HepG2 (cell line): ENCODE data around the gene MARCHF2. TPM values are rescaled to one million over a fixed set of nuclear protein-coding genes. Genes with fewer than 3 reads are reported as not detected.

Experiments used
- ATAC-seq: fragments of 200-7000 bp; cut with Tn5 transposase; 3 replicates; pipeline ENCODE4 v1.9.1; 2020; ENCODE audit warnings: mild to moderate bottlenecking, moderate library complexity
- BruUV-seq: library from RNA; stranded (reverse); fragments of 400-500 nt; replicated peaks from 2 replicates; lab custom pipeline; 2021; lab: Mats Ljungman, UMichigan
- CTCF ChIA-PET: fragments of 300-600 bp; formaldehyde crosslinking; extraction: SDS; loops from one replicate; lab custom pipeline; 2021; ENCODE audit warnings: low total read pairs, inconsistent platforms, low intra/inter-chr PET ratio; lab: Yijun Ruan, JAX
- POLR2A ChIA-PET: fragments of 350-600 bp; sonication (Branson Sonifier 250); formaldehyde crosslinking; loops from one replicate; lab custom pipeline; 2020; ENCODE audit warnings: antibody characterized with exemption, inconsistent platforms; lab: Yijun Ruan, JAX
- DNase-seq: peaks from one replicate; pipeline ENCODE4 v3.0.0-alpha.2; 2015; ENCODE audit warnings: low spot score
- FAIRE-seq: peaks from 3 replicates; lab custom pipeline; 2011; peaks lifted over from hg19 to GRCh38; lab: Jason Lieb, UNC
- H2AFZ ChIP-seq: one replicate; pipeline ENCODE4 v1.6.1; 2011; ENCODE audit warnings: low read length, inconsistent platforms
- H3K27ac ChIP-seq: fragments of 300-600 bp; 3 replicates; pipeline ENCODE4 v1.8.0; 2011; ENCODE audit warnings: mixed run types, mild to moderate bottlenecking, mixed read lengths, low read length, inconsistent platforms; ENCODE audit not compliant: insufficient read depth; ENCODE audit errors: extremely low read length
- H3K27me3 ChIP-seq, 2 experiments: fragments of 200-600 bp in 1 of 2; 2 replicates in 1 of 2; 3 replicates in 1 of 2; pipeline versions ENCODE4 v1.6.0 to v1.8.0; 2011; ENCODE audit warnings: low read length in 2 of 2, mild to moderate bottlenecking in 2 of 2, moderate library complexity in 2 of 2, inconsistent platforms in 1 of 2; ENCODE audit not compliant: insufficient read depth in 2 of 2, control insufficient read depth in 1 of 2
- H3K36me3 ChIP-seq, 2 experiments: fragments of 200-600 bp in 1 of 2; replicated peaks in 1 of 2; 2 replicates in 1 of 2; 3 replicates in 1 of 2; pipeline versions ENCODE4 v1.5.1 to v1.8.0; 2011; ENCODE audit warnings: low read length in 2 of 2, inconsistent platforms in 1 of 2; ENCODE audit not compliant: insufficient read depth in 2 of 2, control insufficient read depth in 1 of 2
- H3K4me1 ChIP-seq: 2 replicates; pipeline ENCODE4 v1.5.1; 2012; ENCODE audit warnings: low read length, inconsistent platforms; ENCODE audit not compliant: insufficient read depth
- H3K4me2 ChIP-seq: 2 replicates; pipeline ENCODE4 v1.6.0; 2011; ENCODE audit warnings: low read depth, low read length, inconsistent platforms
- H3K4me3 ChIP-seq, 3 experiments: fragments of 200-600 bp in 1 of 3; sonication (generic), shearing (Covaris generic) in 1 of 3; replicated peaks in 1 of 3; 2 replicates each; pipeline ENCODE4 v1.5.1; 2011 to 2016; ENCODE audit warnings: low read length in 3 of 3, inconsistent platforms in 2 of 3, low read depth in 2 of 3, mild to moderate bottlenecking in 2 of 3, control low read depth in 1 of 3, mixed read lengths in 1 of 3; ENCODE audit not compliant: insufficient read depth in 1 of 3
- H3K79me2 ChIP-seq: one replicate; pipeline ENCODE4 v1.6.1; 2011; ENCODE audit warnings: low read length, inconsistent platforms; ENCODE audit not compliant: insufficient read depth
- H3K9ac ChIP-seq: 2 replicates; pipeline ENCODE4 v1.6.0; 2011; ENCODE audit warnings: mild to moderate bottlenecking, low read depth, low read length, inconsistent platforms; ENCODE audit not compliant: insufficient read depth
- H3K9me3 ChIP-seq: 2 replicates; pipeline ENCODE4 v1.5.1; 2012; ENCODE audit warnings: mild to moderate bottlenecking, low read length
- H4K20me1 ChIP-seq: 2 replicates; pipeline ENCODE4 v1.6.0; 2011; ENCODE audit warnings: inconsistent platforms, mild to moderate bottlenecking, low read length, moderate library complexity; ENCODE audit not compliant: insufficient read depth
- ARNT2 ChIP-seq: sonication (generic); formaldehyde crosslinking; IDR thresholded peaks from 2 replicates; pipeline ENCODE4 v1.8.0; 2022; ENCODE audit warnings: mild to moderate bottlenecking, low read depth, missing genetic modification reagents, moderate library complexity
- CBFB ChIP-seq: sonication (generic); formaldehyde crosslinking; IDR thresholded peaks from 2 replicates; pipeline ENCODE4 v1.4.0; 2020; ENCODE audit warnings: missing genetic modification reagents
- HOMEZ ChIP-seq: IDR thresholded peaks from 2 replicates; pipeline ENCODE4 v1.6.1; 2016; ENCODE audit warnings: low read depth
- PHB2 ChIP-seq: fragments of 450-650 bp; IDR thresholded peaks from 2 replicates; pipeline ENCODE4 v1.6.1; 2018; ENCODE audit not compliant: partially characterized antibody
- RAD21 ChIP-seq: fragments of 450-650 bp; formaldehyde crosslinking; IDR thresholded peaks from 2 replicates; pipeline ENCODE4 v1.5.0; 2020; ENCODE audit warnings: mild to moderate bottlenecking
- SALL2 ChIP-seq: sonication (generic); formaldehyde crosslinking; IDR thresholded peaks from 2 replicates; pipeline ENCODE4 v1.8.1; 2023; ENCODE audit warnings: mild to moderate bottlenecking, missing genetic modification reagents, inconsistent platforms
- SAP130 ChIP-seq: IDR thresholded peaks from 2 replicates; pipeline ENCODE4 v1.6.1; 2016; ENCODE audit warnings: low read depth
- ZBTB38 ChIP-seq: sonication (generic); formaldehyde crosslinking; IDR thresholded peaks from 2 replicates; pipeline ENCODE4 v1.5.1; 2020; ENCODE audit warnings: mild to moderate bottlenecking, missing genetic modification reagents
- ZNF264 ChIP-seq: sonication (generic); formaldehyde crosslinking; IDR thresholded peaks from 2 replicates; pipeline ENCODE4 v1.4.0; 2020; ENCODE audit warnings: missing genetic modification reagents
- ZNF724P ChIP-seq: sonication (generic); formaldehyde crosslinking; IDR thresholded peaks from 2 replicates; pipeline ENCODE4 v1.8.0; 2022; ENCODE audit warnings: missing genetic modification reagents, borderline replicate concordance
- WGBS: methylation state at CpG from one replicate; pipeline ENCODE4 v1.1.6; 2017; ENCODE audit warnings: low lambda C conversion rate; 5-methylcytosine and 5-hydroxymethylcytosine counted together
- in situ Hi-C: cut with HindIII; loops from 2 replicates; pipeline ENCODE4 v1.10.0; 2017; ENCODE audit warnings: low pct_unique_long_range_greater_than_20kb; ENCODE audit not compliant: extremely low pct_ligation_motif_present
- intact Hi-C: fragments of 100-400 bp; cut with micrococcal nuclease; formaldehyde crosslinking; loops from one replicate; pipeline ENCODE4 v1.10.0; 2022; ENCODE audit not compliant: unreplicated experiment
- polyA plus RNA-seq, 8 experiments: library from polyadenylated mRNA; depleted of rRNA in 3 of 8; stranded (reverse) in 7 of 8; unstranded in 1 of 8; fragments of >200 nt; fragmentation: Illumina TruSeq in 4 of 8; extraction: Trizol in 4 of 8; gene quantifications; 2 replicates each; pipeline versions ENCODE4 v1.2.1 to v1.2.3, GENCODE V29; 2011 to 2016; ENCODE audit warnings: low read depth in 4 of 8, missing spikeins in 1 of 8, mixed read lengths in 1 of 8; ENCODE audit not compliant: insufficient read depth in 1 of 8
- total RNA-seq, 5 experiments: library from RNA; depleted of rRNA; stranded (reverse); fragments of >200 nt; fragmentation: Illumina TruSeq; extraction: Trizol; gene quantifications; 2 replicates each; pipeline ENCODE4 v1.2.3, GENCODE V29; 2016; ENCODE audit warnings: low read depth in 1 of 5
- TF ChIP-seq, protein P1 (sequence below): sonication (generic); formaldehyde crosslinking; IDR thresholded peaks from 2 replicates; pipeline ENCODE4 v1.5.1; 2020; ENCODE audit warnings: mild to moderate bottlenecking, missing genetic modification reagents, moderate library complexity
- TF ChIP-seq, protein P2 (sequence below): IDR thresholded peaks from 2 replicates; pipeline ENCODE4 v1.6.1; 2012; ENCODE audit warnings: inconsistent platforms
- TF ChIP-seq, protein P3 (sequence below): sonication (generic); formaldehyde crosslinking; IDR thresholded peaks from 2 replicates; pipeline ENCODE4 v1.5.0; 2020; ENCODE audit warnings: mild to moderate bottlenecking, missing genetic modification reagents, moderate library complexity

Gene MARCHF2
- total and polyA plus RNA-seq, 2 of the 13 experiments (the other 11 are each of a cell fraction or from before 2014, with no cell fraction given), result 12.7 to 13.0 TPM

GRCh38 chr19:8396185-8396562 lies 16.9 kb upstream of the MARCHF2 start (continued):
- TF ChIP-seq ZNF724P (CRISPR knock-in tag) (no peak), ARNT2 (CRISPR knock-in tag) (no peak), HOMEZ (CRISPR knock-in tag) (no peak), PHB2 (no peak)

- ChIA-PET POLR2A (no interaction called here), CTCF (interaction anchor here (1.5 to 2.7 kb wide), 2 partner anchors 42 to 49 kb away, joined by 5 to 35 read pairs; no protein-coding TSS in a partner anchor)
- peak; percentile 23 for FAIRE-seq
- no TSS peak for BruUV-seq
- peak; percentile 35 for DNase-seq
- H3K27me3 ChIP-seq, result no peaks in the 10 kb centered on the region
- H4K20me1 ChIP-seq, result peaks cover 6% of the 10 kb centered on the region
- in situ Hi-C loops, result loop anchor here (5.0 kb wide), 1 partner anchor 44 kb away; no protein-coding TSS in a partner anchor
- peaks cover 55% of the 10 kb centered on the region for H3K4me1 ChIP-seq
- no peak overlapping the region for H2AFZ ChIP-seq
- H3K27ac ChIP-seq, result no peak overlapping the region
- peak; percentile 48 for ATAC-seq
- no peak overlapping the region for H3K4me2 ChIP-seq
- 65% methylated on average over 16 of the region's 22 CpGs for WGBS
- no peak overlapping the region for H3K9ac ChIP-seq
- intact Hi-C loops, result loop anchor here (1.0 kb wide), 1 partner anchor 42 kb away; no protein-coding TSS in a partner anchor
- no peak overlapping the region for H3K4me3 ChIP-seq
- no peaks in the 10 kb centered on the region for H3K9me3 ChIP-seq
- peaks cover 46% of the 10 kb centered on the region for H3K79me2 ChIP-seq
- peaks cover 0 to 7% of the 10 kb centered on the region in 2 experiments; a peak in 1 of 5 replicates for H3K36me3 ChIP-seq
- TF ChIP-seq, protein P1, sequence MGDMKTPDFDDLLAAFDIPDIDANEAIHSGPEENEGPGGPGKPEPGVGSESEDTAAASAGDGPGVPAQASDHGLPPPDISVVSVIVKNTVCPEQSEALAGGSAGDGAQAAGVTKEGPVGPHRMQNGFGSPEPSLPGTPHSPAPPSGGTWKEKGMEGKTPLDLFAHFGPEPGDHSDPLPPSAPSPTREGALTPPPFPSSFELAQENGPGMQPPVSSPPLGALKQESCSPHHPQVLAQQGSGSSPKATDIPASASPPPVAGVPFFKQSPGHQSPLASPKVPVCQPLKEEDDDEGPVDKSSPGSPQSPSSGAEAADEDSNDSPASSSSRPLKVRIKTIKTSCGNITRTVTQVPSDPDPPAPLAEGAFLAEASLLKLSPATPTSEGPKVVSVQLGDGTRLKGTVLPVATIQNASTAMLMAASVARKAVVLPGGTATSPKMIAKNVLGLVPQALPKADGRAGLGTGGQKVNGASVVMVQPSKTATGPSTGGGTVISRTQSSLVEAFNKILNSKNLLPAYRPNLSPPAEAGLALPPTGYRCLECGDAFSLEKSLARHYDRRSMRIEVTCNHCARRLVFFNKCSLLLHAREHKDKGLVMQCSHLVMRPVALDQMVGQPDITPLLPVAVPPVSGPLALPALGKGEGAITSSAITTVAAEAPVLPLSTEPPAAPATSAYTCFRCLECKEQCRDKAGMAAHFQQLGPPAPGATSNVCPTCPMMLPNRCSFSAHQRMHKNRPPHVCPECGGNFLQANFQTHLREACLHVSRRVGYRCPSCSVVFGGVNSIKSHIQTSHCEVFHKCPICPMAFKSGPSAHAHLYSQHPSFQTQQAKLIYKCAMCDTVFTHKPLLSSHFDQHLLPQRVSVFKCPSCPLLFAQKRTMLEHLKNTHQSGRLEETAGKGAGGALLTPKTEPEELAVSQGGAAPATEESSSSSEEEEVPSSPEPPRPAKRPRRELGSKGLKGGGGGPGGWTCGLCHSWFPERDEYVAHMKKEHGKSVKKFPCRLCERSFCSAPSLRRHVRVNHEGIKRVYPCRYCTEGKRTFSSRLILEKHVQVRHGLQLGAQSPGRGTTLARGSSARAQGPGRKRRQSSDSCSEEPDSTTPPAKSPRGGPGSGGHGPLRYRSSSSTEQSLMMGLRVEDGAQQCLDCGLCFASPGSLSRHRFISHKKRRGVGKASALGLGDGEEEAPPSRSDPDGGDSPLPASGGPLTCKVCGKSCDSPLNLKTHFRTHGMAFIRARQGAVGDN (CRISPR knock-in tag), result peak; percentile 64
- 0 out of 2 replicates have a peak, but pooled peaks have one; percentile 51 for TF ChIP-seq SALL2 (CRISPR knock-in tag)
- TF ChIP-seq, protein P2, sequence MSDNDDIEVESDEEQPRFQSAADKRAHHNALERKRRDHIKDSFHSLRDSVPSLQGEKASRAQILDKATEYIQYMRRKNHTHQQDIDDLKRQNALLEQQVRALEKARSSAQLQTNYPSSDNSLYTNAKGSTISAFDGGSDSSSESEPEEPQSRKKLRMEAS, result peak; percentile 27; the same call in 1 of the 2 replicates
- no peak for TF ChIP-seq ZNF724P (CRISPR knock-in tag)
- TF ChIP-seq ZBTB38 (CRISPR knock-in tag), result peak; percentile 94
- TF ChIP-seq, protein P3, sequence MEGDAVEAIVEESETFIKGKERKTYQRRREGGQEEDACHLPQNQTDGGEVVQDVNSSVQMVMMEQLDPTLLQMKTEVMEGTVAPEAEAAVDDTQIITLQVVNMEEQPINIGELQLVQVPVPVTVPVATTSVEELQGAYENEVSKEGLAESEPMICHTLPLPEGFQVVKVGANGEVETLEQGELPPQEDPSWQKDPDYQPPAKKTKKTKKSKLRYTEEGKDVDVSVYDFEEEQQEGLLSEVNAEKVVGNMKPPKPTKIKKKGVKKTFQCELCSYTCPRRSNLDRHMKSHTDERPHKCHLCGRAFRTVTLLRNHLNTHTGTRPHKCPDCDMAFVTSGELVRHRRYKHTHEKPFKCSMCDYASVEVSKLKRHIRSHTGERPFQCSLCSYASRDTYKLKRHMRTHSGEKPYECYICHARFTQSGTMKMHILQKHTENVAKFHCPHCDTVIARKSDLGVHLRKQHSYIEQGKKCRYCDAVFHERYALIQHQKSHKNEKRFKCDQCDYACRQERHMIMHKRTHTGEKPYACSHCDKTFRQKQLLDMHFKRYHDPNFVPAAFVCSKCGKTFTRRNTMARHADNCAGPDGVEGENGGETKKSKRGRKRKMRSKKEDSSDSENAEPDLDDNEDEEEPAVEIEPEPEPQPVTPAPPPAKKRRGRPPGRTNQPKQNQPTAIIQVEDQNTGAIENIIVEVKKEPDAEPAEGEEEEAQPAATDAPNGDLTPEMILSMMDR (CRISPR knock-in tag), result peak; percentile 81
- peak; percentile 71 for TF ChIP-seq RAD21 (CRISPR knock-in tag)
- TF ChIP-seq CBFB (CRISPR knock-in tag), result no peak
- 0 out of 2 replicates have a peak, but pooled peaks have one; percentile 18 for TF ChIP-seq SAP130
- TF ChIP-seq ZNF264 (CRISPR knock-in tag), result no peak
Observed at GRCh38 chr19:8396563-8397203, 16.4 kb upstream of the MARCHF2 start.
